ENCODE data around the gene CYGB.
A peak's percentile ranks its signal among the peaks of the same experiment; 100 is the strongest.

Gene CYGB

GRCh38 chr17:76500074-76500746 is 37.3 kb downstream of the CYGB start:
- peak overlapping the region; percentile 66 for H3K4me3 ChIP-seq (ENCODE audit: low read depth, low read length)
- no peak for DNase-seq (ENCODE audit: low read depth)
- TF ChIP-seq, protein P1, sequence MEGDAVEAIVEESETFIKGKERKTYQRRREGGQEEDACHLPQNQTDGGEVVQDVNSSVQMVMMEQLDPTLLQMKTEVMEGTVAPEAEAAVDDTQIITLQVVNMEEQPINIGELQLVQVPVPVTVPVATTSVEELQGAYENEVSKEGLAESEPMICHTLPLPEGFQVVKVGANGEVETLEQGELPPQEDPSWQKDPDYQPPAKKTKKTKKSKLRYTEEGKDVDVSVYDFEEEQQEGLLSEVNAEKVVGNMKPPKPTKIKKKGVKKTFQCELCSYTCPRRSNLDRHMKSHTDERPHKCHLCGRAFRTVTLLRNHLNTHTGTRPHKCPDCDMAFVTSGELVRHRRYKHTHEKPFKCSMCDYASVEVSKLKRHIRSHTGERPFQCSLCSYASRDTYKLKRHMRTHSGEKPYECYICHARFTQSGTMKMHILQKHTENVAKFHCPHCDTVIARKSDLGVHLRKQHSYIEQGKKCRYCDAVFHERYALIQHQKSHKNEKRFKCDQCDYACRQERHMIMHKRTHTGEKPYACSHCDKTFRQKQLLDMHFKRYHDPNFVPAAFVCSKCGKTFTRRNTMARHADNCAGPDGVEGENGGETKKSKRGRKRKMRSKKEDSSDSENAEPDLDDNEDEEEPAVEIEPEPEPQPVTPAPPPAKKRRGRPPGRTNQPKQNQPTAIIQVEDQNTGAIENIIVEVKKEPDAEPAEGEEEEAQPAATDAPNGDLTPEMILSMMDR (IDR thresholded peaks at IDR 0.05; ENCODE audit: low read depth, low read length, missing control alignments) = no peak

GRCh38 chr17:76499267-76499667 is 38.2 kb downstream of the CYGB start:
- DNase-seq (ENCODE audit: low read depth) = no peak
- peak overlapping the region; percentile 66 for H3K4me3 ChIP-seq (ENCODE audit: low read depth, low read length)
- TF ChIP-seq, protein P1 (IDR thresholded peaks at IDR 0.05; ENCODE audit: low read depth, low read length, missing control alignments) = no peak

DNA sequence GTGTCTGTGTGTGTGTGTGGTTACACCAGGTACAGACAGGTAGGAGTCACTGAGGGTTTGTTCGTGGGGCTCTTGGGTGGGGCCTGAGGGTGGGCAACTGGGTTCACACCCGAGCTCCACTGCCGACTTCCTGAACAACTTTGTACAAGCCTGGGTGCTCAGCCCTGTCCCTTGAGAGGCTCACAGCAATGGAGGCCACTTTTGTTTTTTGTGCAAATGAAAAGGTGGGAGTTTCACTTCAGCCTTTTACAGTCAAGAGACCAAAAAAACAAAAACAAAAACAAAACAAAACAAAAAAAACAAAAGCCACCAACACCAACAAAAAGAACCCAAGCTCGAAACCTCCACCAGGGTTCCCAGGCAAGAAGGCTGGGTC is 38.6 kb downstream of the CYGB start:
- TF ChIP-seq, protein P1 (IDR thresholded peaks at IDR 0.05; ENCODE audit: low read depth, low read length, missing control alignments) = no peak
- peak; percentile 81 for DNase-seq (ENCODE audit: low read depth)
- peak overlapping the region; percentile 66 for H3K4me3 ChIP-seq (ENCODE audit: low read depth, low read length)

- TF ChIP-seq, protein P1 (IDR thresholded peaks at IDR 0.05; ENCODE audit: low read depth, low read length, missing control alignments) = no peak
- peak overlapping the region; percentile 66 for H3K4me3 ChIP-seq (ENCODE audit: low read depth, low read length)
- DNase-seq (ENCODE audit: low read depth) = no peak
These were observed 39.3 kb downstream of the CYGB start for GRCh38 chr17:76497979-76498875.

DNA sequence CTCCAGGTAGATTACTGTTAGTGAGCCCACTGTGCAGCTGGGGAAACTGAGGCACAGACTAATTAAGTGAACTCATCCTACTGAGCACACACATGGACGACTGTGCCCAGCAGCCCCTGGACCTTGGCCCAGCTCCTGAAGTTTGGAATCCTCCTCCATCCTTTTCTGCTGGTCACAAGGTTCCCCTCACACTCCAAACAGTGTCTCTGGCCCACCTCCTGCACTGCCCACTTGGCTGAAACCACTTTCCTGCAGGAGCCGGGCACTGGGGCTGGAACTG is 39.9 kb downstream of the CYGB start:
- H3K4me3 ChIP-seq (ENCODE audit: low read depth, low read length) = no peak overlapping the region
- no peak for DNase-seq (ENCODE audit: low read depth)
- TF ChIP-seq, protein P1 (IDR thresholded peaks at IDR 0.05; ENCODE audit: low read depth, low read length, missing control alignments) = no peak

DNA sequence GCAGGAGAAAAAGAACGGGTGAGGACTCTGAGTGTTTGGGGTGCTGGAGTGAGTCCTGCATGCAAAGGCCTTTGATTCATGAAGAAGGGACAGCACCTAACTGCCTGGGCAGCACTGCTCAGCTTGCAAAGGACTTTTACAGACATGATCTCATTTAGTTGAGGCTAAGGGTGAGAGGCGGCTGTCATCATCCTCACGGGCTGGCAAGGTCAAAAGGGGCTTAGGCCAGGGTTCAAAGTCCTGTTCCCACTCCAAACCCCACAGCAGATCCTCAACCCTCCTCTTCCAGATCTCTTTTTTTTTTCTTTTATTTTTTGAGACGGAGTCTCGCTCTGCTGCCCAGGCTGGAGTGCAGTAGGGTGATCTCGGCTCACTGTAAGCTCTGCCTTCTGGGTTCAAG is 41.0 kb downstream of the CYGB start:
- DNase-seq (ENCODE audit: low read depth) = no peak
- H3K4me3 ChIP-seq (ENCODE audit: low read depth, low read length) = no peak overlapping the region
- TF ChIP-seq, protein P1 (IDR thresholded peaks at IDR 0.05; ENCODE audit: low read depth, low read length, missing control alignments) = no peak
